Measurements from ENCODE around the gene LRRC47.
"Not testable (repeated sequence)": the region's sequence is repeated elsewhere in the genome, so short reads cannot be mapped to it uniquely, and the experiment has no call there.

Gene LRRC47

DNA sequence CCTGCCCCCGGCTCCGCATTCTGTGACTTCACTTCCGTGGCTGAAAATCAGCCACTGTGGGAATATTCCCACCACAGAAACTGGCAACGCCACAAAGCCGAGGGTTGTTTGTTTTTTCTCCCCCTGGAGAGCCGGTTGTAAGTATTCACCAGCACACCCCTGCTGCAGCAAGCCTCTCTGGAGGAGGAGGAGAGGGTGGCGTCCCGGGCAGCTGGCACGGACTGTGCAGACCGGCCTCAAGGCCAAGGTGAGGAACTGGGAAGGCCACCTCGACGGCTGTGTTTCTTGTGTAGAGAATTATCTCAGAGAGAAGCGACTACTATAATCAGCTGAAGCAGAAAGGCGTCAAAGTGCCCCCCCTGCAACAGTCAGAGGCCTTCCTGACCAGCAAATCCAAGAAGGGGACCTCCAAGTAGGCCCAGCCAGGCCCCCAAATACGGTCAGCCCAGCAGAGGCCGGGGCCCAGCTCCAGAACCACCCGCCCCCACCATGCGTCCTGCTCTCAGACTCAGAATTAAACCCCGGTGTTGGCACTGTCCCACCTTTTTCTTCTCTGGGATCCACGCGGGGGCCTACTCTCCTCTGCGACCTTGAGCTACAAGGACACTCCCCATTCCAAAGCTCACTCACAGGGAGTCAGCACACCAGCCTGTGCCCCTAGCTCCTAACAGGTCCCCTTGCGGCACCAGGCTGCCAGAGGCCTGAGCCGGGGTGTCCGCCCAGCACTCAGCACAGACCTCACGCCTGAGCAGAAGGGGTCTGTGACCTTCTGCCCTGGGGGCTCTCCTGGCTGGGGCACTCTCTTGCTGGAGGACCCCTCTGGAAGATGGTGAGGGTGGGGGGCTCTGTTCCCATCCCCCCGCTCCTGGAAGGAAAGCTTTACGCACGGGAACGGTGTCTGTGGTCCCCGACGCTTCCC lies 24.9 kb downstream of the LRRC47 start:
- peak; percentile 37 for DNase-seq

DNA sequence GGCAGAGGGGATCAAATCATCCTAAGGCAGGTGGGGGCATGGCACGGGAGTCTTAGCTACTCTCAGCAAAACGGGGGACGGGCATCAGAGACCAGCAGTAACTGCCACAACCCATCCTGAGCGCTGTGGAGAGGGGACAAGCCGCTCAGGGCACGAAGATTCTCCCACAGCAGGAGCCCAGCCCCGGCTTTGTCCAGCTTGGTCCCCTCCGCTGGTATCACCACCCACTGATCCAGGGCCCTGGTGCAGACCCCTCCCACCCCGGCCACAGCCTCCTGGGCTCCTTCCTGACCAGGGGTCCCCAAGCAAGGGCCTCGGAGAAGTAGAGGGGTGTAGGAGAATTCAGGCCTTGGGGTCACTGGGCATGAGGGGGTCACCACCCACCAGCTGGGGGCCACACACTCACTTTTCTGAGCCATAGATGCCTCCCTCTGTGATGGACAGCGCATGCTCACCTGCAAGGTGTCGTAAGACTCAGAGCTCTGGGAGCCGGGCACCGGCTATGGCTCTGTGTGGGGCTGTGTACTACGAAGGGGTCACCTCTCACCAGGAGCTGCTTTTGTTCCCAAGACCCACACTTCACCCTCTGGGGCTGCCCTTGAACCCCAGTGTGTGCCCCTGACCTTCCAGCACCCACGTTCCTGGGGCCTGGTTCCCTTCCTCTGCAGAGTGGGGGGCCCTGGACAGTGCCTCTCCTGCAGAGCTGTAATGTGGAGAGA lies 26.1 kb downstream of the LRRC47 start:
- DNase-seq = no peak

DNA sequence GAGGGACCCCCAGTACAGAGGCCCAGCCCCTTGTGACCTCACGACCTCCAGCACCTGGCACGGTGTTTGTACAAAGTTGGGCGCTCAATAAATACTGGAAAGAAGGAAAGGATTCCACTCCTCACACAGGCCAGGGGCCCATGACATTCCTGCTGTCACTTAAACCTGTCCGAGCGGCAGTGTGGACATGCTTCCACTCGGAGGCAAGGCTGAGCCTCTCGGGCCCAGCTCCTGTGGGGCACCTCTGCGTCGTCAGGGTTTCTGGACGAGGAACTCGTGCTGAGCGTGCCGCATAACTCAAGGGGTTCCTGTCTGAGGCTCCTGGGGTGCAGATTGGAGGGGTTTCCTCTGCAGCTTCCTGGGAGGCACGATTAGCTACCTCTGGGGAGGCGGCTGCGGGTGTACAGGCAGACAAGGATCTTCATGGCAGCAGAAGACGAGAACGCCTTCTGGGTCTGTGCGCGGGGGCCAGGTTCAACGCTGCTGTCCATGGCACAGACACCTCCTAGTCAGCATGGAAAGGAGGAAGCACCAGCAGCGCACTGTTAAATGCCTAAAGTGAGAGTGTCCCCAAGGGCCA lies 27.4 kb downstream of the LRRC47 start:
- DNase-seq = no peak

DNA sequence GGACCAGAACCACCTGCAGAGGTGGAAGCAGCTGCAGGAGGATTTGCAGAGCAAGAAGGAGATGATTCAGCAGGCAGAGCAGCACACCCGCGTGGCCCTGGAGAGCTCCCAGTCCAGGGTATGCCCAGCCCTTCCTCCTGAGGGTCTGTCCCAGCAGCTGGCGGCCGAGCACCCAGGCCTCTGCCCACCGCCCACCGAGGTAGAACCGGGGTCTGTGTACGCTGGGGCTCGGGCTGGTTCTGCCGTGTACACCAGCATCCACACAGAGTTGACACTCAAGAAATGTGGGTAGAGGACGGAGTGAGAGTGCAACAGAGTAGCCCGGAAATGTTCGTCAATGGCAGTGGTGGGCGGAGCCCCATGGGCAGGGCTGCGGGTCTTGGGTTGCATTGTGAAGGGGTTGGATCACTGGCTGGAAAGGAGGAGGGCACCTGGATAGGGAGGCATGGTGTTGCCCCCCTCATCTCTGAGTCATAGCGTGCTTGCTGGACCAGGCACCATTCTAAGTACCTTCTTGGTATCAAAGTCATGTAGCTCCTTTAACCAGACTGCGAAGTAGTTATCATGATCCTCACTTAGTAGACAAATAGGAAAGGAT lies 28.9 kb downstream of the LRRC47 start:
- no peak for DNase-seq

DNA sequence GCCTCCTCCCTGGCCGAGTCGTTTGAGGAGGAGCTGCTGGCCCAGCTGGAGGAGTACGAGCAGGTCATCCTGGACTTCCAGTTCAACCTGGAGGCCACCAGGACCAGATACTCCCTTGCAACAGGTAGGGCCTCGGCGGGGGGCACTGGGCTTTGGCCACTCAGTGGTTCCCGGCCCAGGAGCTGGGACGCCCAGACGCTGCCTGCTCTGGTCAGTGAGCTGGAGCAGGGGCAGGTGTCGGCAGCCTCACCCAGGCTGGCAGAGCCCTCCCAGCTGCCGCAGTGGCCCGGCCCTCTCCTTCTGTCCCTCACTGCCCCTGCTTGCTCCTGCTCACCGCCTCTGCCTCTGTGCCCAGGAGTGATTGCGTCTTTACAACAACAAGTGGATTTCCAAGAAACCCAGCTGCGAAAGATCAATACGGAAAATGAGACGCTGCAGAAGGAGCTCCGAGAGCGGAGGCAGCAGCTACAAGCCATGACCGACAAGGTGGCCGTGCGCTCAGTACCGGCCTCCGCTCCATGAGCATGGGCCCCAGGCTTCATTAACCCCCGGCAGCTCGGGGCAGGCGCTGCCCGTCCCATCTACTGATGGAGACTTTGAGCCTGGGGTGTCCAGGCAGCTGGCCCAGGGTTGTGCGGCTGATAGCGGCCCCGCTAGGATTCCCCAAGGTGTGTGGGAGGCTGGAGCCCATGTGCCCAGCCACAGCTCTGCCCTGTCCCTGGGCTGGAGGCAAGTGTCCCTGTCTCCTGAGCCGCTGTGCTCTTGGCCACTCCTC lies 32.8 kb downstream of the LRRC47 start:
- DNase-seq = no peak

DNA sequence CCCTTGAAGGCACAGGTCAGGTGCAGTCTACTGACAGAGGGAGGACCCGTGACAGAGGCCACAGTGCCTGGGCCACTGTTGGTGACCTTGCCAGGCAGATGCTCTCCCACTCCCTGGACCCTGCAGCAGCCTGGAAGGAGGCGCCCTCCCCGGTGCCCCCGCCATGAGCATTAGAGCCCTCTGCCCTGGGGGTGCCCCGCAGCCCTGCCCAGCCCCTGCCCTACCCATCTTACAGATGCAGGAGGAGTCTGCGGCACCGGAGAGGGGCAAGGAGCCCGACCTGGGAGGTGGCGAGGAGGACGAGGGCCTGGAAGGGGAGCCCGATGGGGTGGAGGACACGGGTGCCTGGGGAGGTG lies 33.4 kb downstream of the LRRC47 start:
- DNase-seq = no peak

DNA sequence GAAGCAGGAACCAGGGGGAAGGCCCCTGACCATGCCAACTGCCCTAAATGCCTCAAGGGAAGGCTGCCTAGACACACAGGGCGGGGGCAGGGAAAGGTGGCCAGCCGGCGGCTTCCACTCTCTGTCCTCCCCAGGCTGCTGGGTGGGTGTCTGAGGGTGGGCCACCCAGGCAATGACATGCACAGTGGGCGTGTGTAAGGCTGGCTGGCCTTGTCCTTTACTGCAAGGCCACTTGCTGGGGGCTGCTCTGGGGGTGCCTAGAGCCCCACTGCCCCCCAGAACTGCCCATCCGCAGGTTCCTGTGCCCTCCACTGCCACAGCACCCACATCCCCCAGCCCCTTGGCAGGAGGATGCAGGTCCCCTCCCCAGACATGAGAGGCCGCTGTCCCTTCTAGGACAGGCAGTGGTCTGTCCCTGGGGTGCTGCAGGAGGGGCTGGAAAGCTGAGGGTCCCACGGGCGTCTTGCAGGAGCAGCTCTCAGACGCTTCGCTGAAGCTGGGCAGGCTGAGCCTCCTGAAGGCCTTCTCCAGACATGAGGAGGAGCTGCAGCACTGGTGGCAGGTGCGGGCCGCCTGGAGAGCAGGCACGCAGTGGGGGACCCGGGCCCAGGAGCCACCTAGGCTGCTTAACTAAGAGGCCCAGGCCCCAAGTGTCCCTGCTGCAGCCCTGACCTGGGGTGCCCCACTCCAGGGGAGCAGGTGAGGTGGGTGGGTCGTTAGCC lies 34.0 kb downstream of the LRRC47 start:
- DNase-seq = no peak

DNA sequence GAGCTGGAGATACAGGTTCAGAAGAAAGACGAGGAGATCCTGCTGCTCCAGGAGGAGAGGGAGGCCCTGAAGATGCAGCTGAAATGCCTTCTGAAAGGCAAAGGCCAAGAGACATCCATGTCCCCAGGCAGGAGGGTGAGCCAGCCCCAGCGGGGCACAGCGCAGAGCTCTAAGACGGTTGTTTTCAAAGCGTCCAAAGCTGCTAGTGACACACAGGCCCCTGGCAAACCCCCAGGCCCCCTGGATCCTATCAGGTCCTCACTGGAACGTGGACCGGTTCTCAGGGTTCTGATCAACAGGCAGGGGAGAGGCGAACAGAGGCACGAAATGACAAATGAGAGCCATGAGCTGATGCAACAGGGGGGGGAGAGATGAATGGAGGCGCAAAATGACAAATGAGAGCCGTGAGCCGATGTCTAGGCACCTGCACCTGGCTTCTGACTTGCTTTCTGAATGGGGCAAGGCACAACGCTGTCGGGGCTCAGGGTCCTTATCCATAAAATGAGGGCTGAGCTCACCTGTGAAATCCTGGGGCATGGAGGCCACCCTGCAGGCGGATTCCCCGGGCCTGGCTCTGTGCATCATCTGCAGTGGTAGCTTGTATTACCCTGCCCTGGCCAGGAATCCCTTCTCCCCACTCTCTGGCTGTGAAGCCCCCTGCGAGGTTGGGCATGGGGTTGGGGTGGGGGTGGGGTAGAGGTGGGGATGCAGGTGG lies 34.8 kb downstream of the LRRC47 start:
- DNase-seq = no peak

DNA sequence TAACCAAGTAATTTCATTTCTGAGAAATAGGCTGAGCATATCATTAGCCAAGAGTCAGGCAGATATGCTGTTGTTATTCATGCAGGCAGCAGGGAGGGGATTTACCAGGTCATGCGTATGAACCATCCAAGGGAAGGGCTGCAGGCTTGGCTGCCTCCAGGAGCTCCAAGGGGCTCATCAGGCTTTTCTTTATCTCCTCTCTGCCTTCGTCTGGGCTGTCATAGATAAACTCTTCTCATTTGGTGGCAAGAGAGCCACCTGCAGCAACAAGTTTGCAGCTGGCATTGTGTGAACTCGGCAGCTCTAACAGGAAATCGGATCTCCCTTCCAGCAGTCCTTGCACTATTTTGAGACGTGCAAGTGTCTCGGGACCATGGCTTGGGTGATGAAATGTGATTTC lies 36.5 kb downstream of the LRRC47 start:
- peak; percentile 79 for DNase-seq

DNA sequence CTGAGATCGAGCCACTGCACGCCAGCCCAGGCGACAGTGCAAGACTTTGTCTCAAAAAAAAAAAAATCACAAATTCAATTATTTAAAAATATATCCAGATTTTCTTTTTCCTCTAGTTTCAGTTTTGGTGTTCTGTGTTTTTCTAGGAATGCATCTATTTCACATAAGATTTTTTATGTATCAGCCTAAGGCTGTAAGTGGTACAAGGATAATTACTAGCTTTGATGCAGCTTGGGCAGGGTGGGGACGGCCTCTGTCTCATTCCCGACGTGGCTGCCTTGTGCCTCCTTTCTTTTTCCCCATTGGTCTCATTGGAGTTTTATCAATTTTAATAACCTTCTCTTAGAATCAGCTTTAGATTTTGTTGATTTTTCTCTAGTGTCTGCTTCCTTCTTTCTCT lies 37.1 kb downstream of the LRRC47 start:
- DNase-seq = no peak

DNA sequence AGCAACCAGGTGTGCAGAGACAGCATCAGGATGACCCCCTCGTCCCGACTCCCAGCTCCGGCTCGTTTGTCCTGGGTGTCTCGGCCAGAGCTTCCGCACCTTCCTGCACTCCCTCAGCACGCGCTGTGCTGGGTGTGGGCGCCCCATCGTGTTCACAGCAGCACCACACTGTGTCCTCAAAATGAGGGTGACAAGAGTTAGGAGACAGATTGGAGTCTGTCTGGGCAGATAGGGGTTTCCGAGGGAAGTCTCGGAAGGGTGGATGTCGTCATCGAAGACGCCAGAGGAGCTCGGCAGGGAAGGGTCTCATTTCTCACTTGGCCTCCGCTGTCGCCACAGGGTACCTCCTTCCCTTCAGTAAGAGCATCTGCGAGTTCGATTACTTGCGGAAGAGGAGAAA lies 39.9 kb downstream of the LRRC47 start:
- no peak for DNase-seq

DNA sequence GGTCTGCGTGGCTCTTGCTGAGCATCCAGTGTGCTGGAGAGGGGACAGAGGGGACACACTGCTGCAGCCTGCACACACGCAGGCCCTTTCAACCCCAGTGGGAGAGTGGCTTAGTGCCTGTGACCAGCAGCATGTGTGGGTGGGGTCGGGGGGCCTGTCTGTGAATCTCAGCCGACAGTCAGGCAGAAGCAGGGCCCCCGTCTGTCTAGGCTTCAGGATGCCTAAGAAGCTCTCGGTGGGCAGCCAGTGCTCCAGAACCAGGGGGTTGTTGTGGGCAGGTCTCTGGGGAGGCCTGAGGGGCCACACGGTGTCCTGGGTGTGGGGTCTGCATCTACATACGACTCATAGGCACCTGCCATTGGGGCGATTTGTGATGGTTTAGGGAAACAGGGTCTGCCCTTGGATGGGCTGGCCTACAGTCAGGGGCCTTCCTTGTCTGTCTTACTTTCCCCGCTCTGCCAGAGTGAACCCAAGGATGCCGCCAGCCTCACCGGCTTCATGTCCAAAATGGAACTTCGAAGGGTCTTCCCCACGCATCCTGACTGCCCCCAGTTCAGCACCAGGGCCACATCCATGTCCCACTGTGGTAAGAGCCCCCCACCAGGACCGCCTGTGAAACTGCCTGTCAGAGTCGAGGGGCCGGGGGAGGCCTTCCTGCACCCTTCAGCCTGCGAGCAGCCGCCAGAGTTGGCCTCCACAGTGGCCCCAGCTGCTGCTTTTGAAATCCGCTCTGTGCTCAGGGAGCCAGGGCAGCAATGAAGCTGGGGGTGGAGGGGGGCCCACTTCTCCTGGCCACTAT lies 42.4 kb downstream of the LRRC47 start:
- DNase-seq = no peak

DNA sequence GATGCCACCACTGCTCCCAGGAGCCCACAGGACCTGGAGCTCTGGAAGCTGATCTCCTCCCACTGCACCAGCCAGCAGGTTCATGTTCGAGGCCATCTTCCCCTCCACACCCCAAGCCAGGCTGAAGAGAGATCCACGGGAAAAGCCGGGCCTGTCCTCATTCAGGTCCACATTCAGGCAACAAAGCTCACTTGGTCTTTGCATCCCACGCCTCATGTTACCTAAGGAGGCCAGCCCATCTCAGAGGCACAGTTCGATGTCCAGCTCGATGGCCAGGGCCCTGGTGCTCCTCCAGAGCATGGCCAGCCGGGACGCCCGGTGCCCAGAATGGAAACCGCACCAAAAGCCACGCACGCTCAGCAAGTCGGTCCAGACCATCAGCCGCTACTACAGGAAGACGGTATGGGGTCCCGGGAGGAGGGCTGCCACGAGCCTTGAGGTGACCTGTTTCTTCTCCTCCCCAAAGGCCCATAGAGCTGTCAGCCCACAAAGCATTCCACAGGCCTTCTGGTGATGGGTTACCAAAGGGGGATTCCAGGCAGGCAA lies 43.8 kb downstream of the LRRC47 start, which contains the start of gene CCDC27:
Gene CCDC27 (plus strand): TSS at position 51 of the 546 bp plus-strand sequence. CDS start 32 bp downstream, at position 83.
- no peak for DNase-seq

DNA sequence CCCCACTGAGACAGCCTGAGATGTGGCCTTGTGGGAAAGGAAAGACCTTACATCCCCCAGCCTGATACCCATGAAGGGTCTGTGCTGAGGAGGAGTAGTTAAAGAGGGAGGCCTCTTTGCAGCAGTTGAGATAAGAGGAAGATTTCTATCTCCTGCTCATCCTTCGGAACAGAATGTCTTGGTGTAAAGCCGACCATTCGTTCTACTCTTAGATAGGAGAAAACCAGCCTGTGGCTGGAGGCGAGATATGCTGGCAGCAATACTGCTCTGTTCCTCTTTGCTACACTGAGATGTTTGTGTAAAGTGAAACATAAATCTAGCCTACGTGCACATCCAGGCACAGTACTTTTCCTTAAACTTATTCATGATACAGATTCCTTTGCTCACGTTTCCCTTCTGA lies 45.6 kb downstream of the LRRC47 start:
- peak; percentile 65 for DNase-seq

DNA sequence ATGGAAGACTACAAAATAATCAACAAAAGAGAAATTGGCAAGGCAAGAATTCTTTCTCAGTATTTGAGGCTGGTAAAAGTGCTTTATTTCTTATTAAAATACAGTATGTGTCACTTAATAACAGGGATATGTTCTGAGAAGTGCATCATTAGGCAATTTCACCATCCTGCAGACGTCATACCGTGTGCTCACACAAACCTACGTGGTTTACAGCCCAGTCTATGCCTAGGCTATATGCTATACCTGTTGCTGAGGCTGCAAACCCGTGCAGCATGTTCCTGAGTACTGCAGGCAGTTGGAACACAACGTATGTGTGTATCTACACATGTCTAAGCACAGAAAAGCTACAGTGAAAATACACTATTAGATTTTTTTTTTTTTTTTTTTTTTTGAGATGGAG lies 46.8 kb downstream of the LRRC47 start:
- no peak for DNase-seq

DNA sequence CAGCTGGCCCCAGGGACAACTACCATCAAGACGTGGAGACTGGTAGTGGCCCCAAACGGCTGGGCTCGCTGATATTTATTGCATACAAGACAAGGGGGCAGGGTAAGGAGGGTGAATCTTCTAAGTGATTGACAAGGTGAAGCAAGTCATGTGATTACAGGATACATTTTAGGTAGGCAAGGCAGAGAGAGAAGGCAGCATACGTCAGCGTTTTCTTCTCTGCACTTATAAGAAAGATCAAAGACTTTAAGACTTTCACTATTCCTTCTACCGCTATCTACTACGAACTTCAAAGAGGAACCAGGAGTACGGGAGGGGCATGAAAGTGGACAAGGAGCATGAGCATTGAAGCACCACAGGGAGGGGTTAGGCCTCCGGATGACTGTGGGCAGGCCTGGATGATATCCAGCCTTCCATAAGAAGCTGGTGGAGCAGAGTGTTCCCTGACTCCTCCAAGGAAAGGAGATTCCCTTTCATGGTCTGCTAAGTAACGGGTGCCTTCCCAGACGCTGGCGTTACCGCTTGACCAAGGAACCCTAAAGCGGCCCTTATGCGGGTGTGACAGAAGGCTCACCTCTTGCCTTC lies 47.9 kb downstream of the LRRC47 start:
- not testable (repeated sequence) for DNase-seq

DNA sequence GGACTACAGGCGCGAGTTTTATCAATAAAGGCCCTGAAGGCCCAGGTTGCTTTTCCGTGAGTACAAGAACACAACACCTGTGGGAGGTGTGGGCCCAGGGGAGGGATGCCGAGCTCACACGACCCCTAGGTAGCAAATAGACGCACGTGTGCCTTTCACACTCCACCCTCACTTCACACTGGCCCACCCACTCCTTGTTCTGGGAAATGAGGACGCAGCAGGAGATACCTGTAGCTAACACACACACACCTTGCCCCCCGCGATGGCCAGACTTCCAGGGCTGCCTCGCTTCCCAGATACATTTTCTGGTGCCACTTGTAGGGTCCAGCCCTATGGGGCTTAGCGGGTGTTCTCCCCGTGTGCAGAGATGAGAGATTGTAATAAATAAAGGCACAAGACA lies 48.4 kb downstream of the LRRC47 start:
- no peak for DNase-seq

DNA sequence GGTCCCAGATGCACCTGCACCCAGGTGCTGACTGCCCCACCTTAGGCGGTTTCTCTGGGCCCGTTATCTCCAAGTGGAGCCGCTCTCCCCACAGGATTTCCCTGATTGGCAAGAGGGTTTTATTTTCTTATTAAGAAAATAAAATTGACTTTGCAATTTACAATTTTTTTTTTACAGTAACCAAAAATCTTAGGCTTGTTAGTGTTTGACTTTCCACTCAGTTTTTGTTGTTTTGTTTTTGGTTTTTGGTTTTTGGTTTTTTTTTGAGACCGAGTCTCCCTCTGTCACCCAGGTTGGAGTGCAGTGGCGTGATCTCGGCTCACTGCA lies 48.8 kb downstream of the LRRC47 start:
- DNase-seq = no peak

DNA sequence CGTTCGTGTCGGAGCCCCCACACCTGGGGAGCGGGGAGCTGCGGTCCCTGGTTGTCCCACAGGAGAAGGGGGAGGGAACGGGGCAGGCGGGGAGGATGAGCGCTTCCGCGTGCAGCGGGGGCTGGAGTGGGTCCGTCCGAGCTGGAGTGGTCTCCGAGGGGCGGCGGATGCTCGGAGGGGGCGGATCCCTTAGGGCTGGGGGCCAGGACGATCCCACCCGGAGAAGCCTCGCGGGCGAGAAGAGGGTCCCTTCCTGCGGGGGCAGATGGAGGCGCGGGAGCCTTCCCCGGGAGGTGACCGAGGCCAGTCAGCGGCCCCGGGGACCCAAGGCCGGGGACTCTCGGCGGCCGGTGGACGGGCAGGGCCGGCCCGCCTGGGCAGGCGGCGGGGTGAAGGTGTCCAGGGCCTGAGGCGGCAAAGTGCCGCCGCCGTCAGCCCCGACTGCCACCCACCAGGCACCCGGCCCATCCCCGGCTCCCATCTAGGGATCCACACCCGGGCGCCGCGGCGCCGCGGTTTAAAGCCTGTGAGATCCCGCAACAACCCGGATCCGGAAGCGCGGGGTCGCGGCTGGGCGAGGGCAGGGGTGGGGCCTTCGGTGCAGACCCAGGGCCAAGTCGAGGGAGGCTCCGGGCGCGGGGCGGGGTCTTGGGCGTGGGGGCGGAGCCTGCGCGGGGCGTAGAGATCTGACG lies 49.3 kb downstream of the LRRC47 start:
- DNase-seq = peak; percentile 93
